ENCODE data around the gene MEF2B. TPM values are rescaled to one million over a fixed set of nuclear protein-coding genes. Genes with fewer than 3 reads are reported as not detected.

The MEF2B gene
- total and polyA plus RNA-seq, 10 donors, result 2.2 to 15.5 (median 3.4) TPM

DNA sequence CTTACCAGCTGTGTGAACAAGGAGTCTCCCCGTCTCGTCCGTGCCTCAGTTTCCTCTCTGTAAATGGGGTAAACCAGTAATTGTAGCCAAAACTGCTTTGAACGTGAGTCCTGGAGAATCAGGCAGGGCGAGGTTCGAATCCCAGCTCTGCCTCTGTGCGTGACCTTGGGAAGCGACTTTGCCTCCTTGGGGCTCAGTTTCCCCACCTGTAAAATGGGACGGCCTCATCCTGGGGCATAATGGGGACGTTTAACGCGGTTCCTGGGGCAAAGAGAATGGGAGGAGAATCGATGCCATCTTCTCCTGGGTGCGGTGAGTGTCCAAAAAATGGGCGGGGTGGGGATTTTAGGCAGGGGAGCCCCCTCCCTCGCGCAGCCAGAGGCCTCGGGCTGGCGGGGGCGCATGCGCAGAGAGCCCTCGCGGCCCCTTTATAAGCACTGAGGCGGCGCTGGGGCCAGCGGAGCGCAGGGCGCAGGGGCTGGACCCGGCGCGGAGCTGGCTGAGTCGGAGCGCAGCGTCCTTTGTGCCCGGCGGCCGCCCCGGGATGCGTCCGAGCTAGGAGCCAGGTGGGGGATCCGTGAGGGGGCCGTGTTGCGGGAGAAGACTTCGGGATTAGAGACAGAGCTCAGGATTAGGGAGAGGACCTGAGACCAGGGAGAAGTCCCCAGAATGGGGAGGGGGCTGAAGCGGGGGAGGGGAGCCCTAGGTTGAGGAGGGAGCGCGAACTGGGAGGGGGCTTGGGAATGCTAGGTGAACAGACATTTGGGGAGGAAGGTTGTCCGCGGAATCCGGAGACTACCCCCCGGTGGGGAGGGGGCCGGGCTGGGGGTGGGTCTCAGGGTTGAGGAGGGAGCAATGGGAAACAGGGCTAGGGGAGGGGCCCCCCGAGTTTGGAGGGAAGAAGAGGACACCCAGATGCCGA, 41.7 kb upstream of the MEF2B start, which contains the start of gene NCAN:
NCAN (plus strand) TSS at position 460 of the 922 bp plus-strand sequence. CDS start 4,996 bp downstream, outside the sequence.
- WGBS, 5 donors, result 9 to 13% (median 12%) methylated on average over 53 to 54 of the region's 54 CpGs
- Histone ChIP-seq H3K27ac (no peak within 1 kb of the TSS), H3K9me3 (no peaks in the 10 kb centered on the region), H3K4me3 (no peak within 1 kb of the TSS), H3K27me3 (replicated peaks in 1 of 7) (peaks cover 0 to 87% (median 45%) of the 10 kb centered on the region in 7 donors), H3K4me1 (peaks cover 0 to 5% (median 0%) of the 10 kb centered on the region in 6 donors), H3K36me3 (no peaks in the 10 kb centered on the region)
- DNase-seq, result no peak
- intact Hi-C loops (cut with DNase I; ENCODE audit: low total_unique reads), result no loop called here
- TF ChIP-seq, protein P1, sequence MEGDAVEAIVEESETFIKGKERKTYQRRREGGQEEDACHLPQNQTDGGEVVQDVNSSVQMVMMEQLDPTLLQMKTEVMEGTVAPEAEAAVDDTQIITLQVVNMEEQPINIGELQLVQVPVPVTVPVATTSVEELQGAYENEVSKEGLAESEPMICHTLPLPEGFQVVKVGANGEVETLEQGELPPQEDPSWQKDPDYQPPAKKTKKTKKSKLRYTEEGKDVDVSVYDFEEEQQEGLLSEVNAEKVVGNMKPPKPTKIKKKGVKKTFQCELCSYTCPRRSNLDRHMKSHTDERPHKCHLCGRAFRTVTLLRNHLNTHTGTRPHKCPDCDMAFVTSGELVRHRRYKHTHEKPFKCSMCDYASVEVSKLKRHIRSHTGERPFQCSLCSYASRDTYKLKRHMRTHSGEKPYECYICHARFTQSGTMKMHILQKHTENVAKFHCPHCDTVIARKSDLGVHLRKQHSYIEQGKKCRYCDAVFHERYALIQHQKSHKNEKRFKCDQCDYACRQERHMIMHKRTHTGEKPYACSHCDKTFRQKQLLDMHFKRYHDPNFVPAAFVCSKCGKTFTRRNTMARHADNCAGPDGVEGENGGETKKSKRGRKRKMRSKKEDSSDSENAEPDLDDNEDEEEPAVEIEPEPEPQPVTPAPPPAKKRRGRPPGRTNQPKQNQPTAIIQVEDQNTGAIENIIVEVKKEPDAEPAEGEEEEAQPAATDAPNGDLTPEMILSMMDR (IDR thresholded peaks at IDR 0.05 in 8 of 11, conservative IDR thresholded peaks at IDR 0.05 in 3 of 11), result no peak
- TF ChIP-seq POLR2A (IDR thresholded peaks at IDR 0.05) (no peak), POLR2AphosphoS5 (IDR thresholded peaks at IDR 0.05) (no peak)

DNA sequence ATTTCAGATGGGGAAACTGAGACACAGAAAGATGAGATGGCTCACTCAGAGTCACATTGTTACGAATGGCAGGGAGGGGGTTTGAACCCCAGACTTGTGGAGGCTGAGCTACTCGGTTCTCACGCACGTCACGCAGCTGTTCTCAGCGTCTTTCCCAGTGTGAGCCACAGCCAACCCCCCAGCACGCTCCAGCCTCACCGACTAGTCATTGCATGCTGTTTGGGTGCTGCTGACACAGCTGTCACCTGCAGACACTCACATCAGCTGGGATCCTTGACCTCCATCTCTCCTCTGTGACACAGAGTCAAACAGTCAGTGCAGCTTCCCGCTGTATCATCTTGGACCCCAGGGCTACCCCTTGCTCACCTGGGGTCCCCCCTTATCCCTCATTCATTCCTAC, 39.3 kb upstream of the MEF2B start:
- intact Hi-C loops (cut with DNase I; ENCODE audit: low total_unique reads), result no loop called here
- TF ChIP-seq POLR2AphosphoS5 (IDR thresholded peaks at IDR 0.05), result no peak
- no peak for DNase-seq
- Histone ChIP-seq H3K4me1 (peaks cover 0 to 6% (median 2%) of the 10 kb centered on the region in 6 donors), H3K9me3 (no peaks in the 10 kb centered on the region), H3K27ac (no peak overlapping the region), H3K27me3 (replicated peaks in 1 of 7) (peaks cover 0 to 67% (median 30%) of the 10 kb centered on the region in 7 donors), H3K4me3 (no peak overlapping the region), H3K36me3 (no peaks in the 10 kb centered on the region)
- WGBS, 5 donors, result 61 to 77% (median 64%) methylated on average over 9 of the region's 9 CpGs

DNA sequence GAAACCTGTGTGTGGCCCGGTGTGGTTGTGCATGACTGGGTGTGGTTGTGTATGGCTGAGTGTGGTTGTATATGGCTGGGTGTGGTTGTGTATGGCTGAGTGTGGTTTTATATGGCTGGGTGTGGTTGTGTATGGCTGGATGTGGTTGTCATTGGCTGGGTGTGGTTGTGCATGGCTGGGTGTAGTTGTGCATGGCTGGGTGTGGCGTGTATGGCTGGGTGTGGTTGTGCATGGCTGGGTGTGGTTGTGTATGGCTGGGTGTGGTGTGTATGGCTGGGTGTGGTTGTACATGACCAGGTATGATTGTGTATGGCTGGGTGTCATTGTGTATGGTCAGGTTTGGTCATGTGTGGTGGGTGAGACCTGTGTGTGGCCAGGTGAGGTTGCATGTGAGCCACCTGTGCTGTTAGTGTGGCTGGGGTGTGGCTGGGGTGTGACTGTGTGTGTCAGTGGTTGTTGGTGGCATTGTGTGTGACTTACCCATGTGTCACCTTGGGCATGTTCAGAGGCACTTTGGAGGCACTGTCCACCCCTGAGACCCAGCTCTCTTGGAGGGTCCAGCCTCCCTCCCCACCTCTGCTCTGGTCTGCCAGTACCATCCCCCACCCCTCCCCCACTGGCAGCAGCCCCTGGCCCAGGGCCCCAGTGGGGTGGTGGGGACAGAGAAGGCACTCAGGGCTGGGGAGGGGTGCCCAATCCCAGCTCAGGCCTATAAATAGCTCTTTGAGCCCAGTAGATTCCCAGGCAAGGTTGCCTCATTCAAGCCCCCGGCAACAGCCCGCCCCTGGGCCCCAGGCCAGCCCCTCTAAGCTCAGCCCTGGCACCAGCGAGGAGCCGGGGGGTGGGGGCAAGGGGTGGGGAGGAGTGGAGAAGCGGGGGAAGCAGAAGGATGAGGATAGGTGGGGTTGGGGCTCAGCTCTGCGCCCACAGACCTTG, 37.8 kb upstream of the MEF2B start:
- Histone ChIP-seq H3K27me3 (replicated peaks in 1 of 7) (peaks cover 0 to 52% (median 25%) of the 10 kb centered on the region in 7 donors), H3K4me3 (no peak overlapping the region), H3K36me3 (no peaks in the 10 kb centered on the region), H3K9me3 (no peaks in the 10 kb centered on the region), H3K4me1 (peaks cover 0 to 20% (median 4%) of the 10 kb centered on the region in 6 donors), H3K27ac (no peak overlapping the region)
- 45 to 74% (median 58%) methylated on average over 6 to 8 of the region's 8 CpGs for WGBS, 5 donors
- TF ChIP-seq POLR2A (IDR thresholded peaks at IDR 0.05) (no peak), POLR2AphosphoS5 (IDR thresholded peaks at IDR 0.05) (no peak)
- TF ChIP-seq, protein P1 (IDR thresholded peaks at IDR 0.05 in 8 of 11, conservative IDR thresholded peaks at IDR 0.05 in 3 of 11), result no peak
- no peak for DNase-seq
- intact Hi-C loops (cut with DNase I; ENCODE audit: low total_unique reads), result no loop called here

DNA sequence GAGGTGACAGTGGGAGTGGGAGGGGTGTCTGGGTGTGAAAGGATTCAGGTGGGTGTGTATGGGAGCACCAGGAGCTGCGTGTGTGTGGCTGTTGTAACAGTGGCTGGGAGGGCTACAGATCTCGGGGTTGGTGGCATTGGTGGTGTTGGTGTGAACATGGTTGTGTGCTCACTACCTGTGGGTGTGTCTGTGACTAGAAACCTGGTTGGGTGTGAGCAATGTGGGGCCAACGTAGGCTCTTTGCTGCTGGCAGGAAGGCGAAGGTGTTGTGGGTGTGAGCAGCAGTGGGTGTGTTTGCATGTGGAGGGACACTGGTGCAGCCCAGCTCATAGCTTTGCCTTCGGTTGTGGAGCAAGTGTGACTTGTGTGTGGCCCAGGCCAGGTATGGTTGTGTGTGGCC, 36.9 kb upstream of the MEF2B start:
- H3K27ac ChIP-seq, result no peak overlapping the region
- peaks cover 7 to 30% (median 14%) of the 10 kb centered on the region in 6 donors for H3K4me1 ChIP-seq
- H3K27me3 ChIP-seq (replicated peaks in 1 of 7), result peaks cover 0 to 43% (median 15%) of the 10 kb centered on the region in 7 donors
- DNase-seq, result no peak
- intact Hi-C loops (cut with DNase I; ENCODE audit: low total_unique reads), result no loop called here
- no peak overlapping the region for H3K4me3 ChIP-seq
- WGBS, 5 donors, result 55 to 68% (median 63%) methylated on average over 5 of the region's 5 CpGs
- TF ChIP-seq, protein P1 (IDR thresholded peaks at IDR 0.05 in 8 of 11, conservative IDR thresholded peaks at IDR 0.05 in 3 of 11), result no peak
- TF ChIP-seq POLR2AphosphoS5 (IDR thresholded peaks at IDR 0.05) (no peak), POLR2A (IDR thresholded peaks at IDR 0.05) (no peak)
- H3K9me3 ChIP-seq, result no peaks in the 10 kb centered on the region
- H3K36me3 ChIP-seq, result peaks cover 0 to 4% (median 3%) of the 10 kb centered on the region in 6 donors

Data from spleen (tissue), 11 donors.